ENCODE results near the gene BAMBI.

BAMBI gene

DNA sequence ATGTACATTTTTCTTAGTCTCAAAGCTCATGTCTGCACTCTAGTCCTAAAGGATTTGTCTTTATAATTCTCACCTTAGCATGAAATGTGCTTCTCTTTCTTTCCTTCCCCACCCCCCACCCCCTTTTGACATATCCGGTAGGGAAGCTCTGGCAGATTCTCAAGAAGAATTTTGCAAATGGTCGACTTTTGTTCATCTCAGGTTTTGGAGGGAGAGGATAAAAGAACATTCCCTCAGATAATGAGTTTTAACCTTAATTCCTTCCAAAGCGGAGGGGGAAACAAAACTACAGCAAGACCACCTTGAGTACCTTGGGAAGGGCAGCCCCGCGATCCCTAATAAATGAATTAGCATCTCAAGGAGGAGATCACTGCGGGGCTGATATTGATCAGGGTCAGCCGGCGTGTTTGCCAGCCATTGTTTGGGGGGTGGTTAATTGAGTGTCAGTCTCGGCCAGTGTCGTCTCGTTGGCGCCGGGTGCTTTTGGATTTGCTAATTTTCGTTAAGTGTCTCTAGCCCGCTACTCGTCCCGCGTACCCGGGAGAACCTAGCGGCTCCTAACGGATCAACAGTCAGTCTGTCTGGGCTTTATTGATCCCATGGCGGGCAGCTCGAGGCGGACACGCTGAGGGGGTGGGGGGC is 874 bp upstream of the BAMBI start:
- TF ChIP-seq, protein P1, sequence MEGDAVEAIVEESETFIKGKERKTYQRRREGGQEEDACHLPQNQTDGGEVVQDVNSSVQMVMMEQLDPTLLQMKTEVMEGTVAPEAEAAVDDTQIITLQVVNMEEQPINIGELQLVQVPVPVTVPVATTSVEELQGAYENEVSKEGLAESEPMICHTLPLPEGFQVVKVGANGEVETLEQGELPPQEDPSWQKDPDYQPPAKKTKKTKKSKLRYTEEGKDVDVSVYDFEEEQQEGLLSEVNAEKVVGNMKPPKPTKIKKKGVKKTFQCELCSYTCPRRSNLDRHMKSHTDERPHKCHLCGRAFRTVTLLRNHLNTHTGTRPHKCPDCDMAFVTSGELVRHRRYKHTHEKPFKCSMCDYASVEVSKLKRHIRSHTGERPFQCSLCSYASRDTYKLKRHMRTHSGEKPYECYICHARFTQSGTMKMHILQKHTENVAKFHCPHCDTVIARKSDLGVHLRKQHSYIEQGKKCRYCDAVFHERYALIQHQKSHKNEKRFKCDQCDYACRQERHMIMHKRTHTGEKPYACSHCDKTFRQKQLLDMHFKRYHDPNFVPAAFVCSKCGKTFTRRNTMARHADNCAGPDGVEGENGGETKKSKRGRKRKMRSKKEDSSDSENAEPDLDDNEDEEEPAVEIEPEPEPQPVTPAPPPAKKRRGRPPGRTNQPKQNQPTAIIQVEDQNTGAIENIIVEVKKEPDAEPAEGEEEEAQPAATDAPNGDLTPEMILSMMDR (IDR thresholded peaks at IDR 0.05) = no peak
- Histone ChIP-seq H3K4me3 (peak overlapping the region; percentile 89), H3K27ac (peak overlapping the region in 1 of 2 donors; percentile 44)
- no peak for DNase-seq (ENCODE audit: low spot score)

- H3K27ac ChIP-seq = peak overlapping the region; percentile 63 to 80
- DNase-seq (ENCODE audit: low spot score) = peak; percentile 80
- TF ChIP-seq, protein P1 (IDR thresholded peaks at IDR 0.05) = no peak
- peak overlapping the region; percentile 89 for H3K4me3 ChIP-seq
These were observed 766 bp downstream of the BAMBI start for GRCh38 chr10:28677888-28678686.

GRCh38 chr10:28678687-28679457 is 1.6 kb downstream of the BAMBI start:
- Histone ChIP-seq H3K27ac (peak overlapping the region; percentile 2 to 80), H3K4me3 (peak overlapping the region; percentile 89)
- TF ChIP-seq, protein P1 (IDR thresholded peaks at IDR 0.05) = no peak
- DNase-seq (ENCODE audit: low spot score) = no peak

- Histone ChIP-seq H3K4me3 (peak overlapping the region; percentile 89), H3K27ac (peak overlapping the region; percentile 2 to 80)
- no peak for DNase-seq (ENCODE audit: low spot score)
- TF ChIP-seq, protein P1 (IDR thresholded peaks at IDR 0.05) = no peak
These were observed 2.4 kb downstream of the BAMBI start for GRCh38 chr10:28679581-28680357.

GRCh38 chr10:28680358-28680752 is 3.0 kb downstream of the BAMBI start:
- Histone ChIP-seq H3K27ac (peak overlapping the region in 1 of 2 donors; percentile 80), H3K4me3 (peak overlapping the region; percentile 89)

DNA sequence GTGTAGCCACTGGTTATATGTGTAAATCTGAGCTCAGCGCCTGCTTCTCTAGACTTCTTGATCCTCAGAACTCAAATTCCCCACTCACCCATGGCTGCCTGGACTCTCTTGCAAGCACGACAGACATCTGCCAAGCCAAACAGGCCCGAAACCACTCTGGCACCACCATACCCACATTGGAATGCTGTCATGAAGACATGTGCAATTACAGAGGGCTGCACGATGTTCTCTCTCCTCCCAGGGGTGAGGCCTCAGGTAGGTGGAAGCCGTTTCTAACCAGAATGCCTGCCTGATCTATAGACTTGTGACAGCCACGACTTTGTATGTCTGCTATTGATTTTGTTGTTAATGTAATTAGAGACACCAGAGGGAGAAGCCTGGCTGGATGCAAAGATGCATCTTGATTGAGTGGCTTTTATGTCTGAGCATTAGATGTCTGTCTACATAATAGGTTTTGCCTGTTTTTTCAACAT is 4.0 kb downstream of the BAMBI start:
- Histone ChIP-seq H3K4me3 (peak overlapping the region; percentile 89), H3K27ac (peak overlapping the region in 1 of 2 donors; percentile 80)
- TF ChIP-seq, protein P1 (IDR thresholded peaks at IDR 0.05) = no peak
- DNase-seq (ENCODE audit: low spot score) = peak; percentile 78

More at GRCh38 chr10:28680358-28680752, 3.0 kb downstream of the BAMBI start:
- DNase-seq (ENCODE audit: low spot score) = no peak
- TF ChIP-seq, protein P1 (IDR thresholded peaks at IDR 0.05) = no peak

Measured in coronary artery (tissue), 2 donors.